CD14-positive monocyte (primary cell): Measurements from ENCODE around the gene PSTPIP1. TPM values are rescaled to one million over a fixed set of nuclear protein-coding genes. Genes with fewer than 3 reads are reported as not detected.

ENCODE experiments used
- DNase-seq, 3 donors: peaks; one replicate each; pipeline ENCODE4 v3.0.0-alpha.2; 2011 to 2022
- H2AFZ ChIP-seq: 2 replicates; pipeline ENCODE4 v1.6.0; 2012; ENCODE audit warnings: mild to moderate bottlenecking, low read depth, low read length, inconsistent platforms; ENCODE audit not compliant: insufficient read depth, poor library complexity, severe bottlenecking
- H3K27ac ChIP-seq, 2 donors: 1 replicate in 1 of 2; 2 replicates in 1 of 2; pipeline ENCODE4 v1.5.1; 2012 to 2013; ENCODE audit warnings: low read length in 2 of 2, control low read depth in 1 of 2, inconsistent platforms in 1 of 2, low read depth in 1 of 2, mild to moderate bottlenecking in 1 of 2
- H3K27me3 ChIP-seq, 2 donors: one replicate each; pipeline versions ENCODE4 v1.6.0 to v1.6.1; 2011 to 2013; ENCODE audit warnings: low read length in 2 of 2; ENCODE audit not compliant: control insufficient read depth in 2 of 2, insufficient read depth in 2 of 2
- H3K36me3 ChIP-seq, 2 donors: replicated peaks in 1 of 2; 1 replicate in 1 of 2; 2 replicates in 1 of 2; pipeline versions ENCODE4 v1.5.1 to v1.6.1; 2012 to 2013; ENCODE audit warnings: low read length in 2 of 2, control low read depth in 1 of 2, inconsistent platforms in 1 of 2, mild to moderate bottlenecking in 1 of 2; ENCODE audit not compliant: insufficient read depth in 2 of 2, control insufficient read depth in 1 of 2
- H3K4me1 ChIP-seq, 2 donors: 1 replicate in 1 of 2; 2 replicates in 1 of 2; pipeline versions ENCODE4 v1.5.1 to v1.6.1; 2012 to 2013; ENCODE audit warnings: low read length in 2 of 2, control low read depth in 1 of 2, inconsistent platforms in 1 of 2, mild to moderate bottlenecking in 1 of 2, moderate library complexity in 1 of 2; ENCODE audit not compliant: insufficient read depth in 2 of 2, control insufficient read depth in 1 of 2
- H3K4me2 ChIP-seq: replicated peaks from 2 replicates; pipeline ENCODE3; 2012; ENCODE audit warnings: low read length, moderate library complexity, mild to moderate bottlenecking; ENCODE audit not compliant: poor library complexity, severe bottlenecking; ENCODE audit errors: extremely low read depth
- H3K4me3 ChIP-seq, 3 experiments: fragments of 200-600 bp in 1 of 3; sonication (generic) in 1 of 3; replicated peaks in 1 of 3; 1 replicate in 2 of 3; 2 replicates in 1 of 3; pipeline ENCODE4 v1.5.1; 2011 to 2013; ENCODE audit warnings: low read length in 3 of 3, mild to moderate bottlenecking in 3 of 3, control low read depth in 2 of 3, low read depth in 2 of 3, inconsistent platforms in 1 of 3, moderate library complexity in 1 of 3
- H3K79me2 ChIP-seq: 2 replicates; pipeline ENCODE4 v1.6.0; 2012; ENCODE audit warnings: mild to moderate bottlenecking, control low read depth, inconsistent platforms, low read length, moderate library complexity; ENCODE audit not compliant: insufficient read depth
- H3K9ac ChIP-seq: 2 replicates; pipeline ENCODE4 v1.6.0; 2017; ENCODE audit warnings: low read length, mild to moderate bottlenecking; ENCODE audit not compliant: insufficient read depth, poor library complexity, severe bottlenecking
- H3K9me3 ChIP-seq, 2 donors: replicated peaks in 1 of 2; 1 replicate in 1 of 2; 2 replicates in 1 of 2; pipeline versions ENCODE4 v1.5.1 to v1.6.1; 2012 to 2013; ENCODE audit warnings: low read length in 2 of 2, control low read depth in 1 of 2; ENCODE audit not compliant: control insufficient read depth in 1 of 2, insufficient read depth in 1 of 2
- H4K20me1 ChIP-seq: 2 replicates; pipeline ENCODE4 v1.6.0; 2012; ENCODE audit warnings: mild to moderate bottlenecking, low read length, control low read depth, moderate library complexity; ENCODE audit not compliant: insufficient read depth
- H3K27ac Mint-ChIP-seq, 7 donors: one replicate each; pipeline ENCODE4 v1.8.0; 2020; ENCODE audit warnings: mild to moderate bottlenecking in 7 of 7, mixed read lengths in 7 of 7, moderate library complexity in 6 of 7, inconsistent platforms in 2 of 7
- H3K27me3 Mint-ChIP-seq, 3 donors: one replicate each; pipeline ENCODE4 v1.8.0; 2021 to 2022; ENCODE audit warnings: low read depth in 3 of 3, mild to moderate bottlenecking in 3 of 3, mixed read lengths in 3 of 3, moderate library complexity in 3 of 3, inconsistent platforms in 1 of 3
- H3K36me3 Mint-ChIP-seq, 2 donors: one replicate each; pipeline ENCODE4 v1.8.0; 2020; ENCODE audit warnings: mixed read lengths in 2 of 2, inconsistent platforms in 1 of 2, mild to moderate bottlenecking in 1 of 2
- H3K4me1 Mint-ChIP-seq: one replicate; pipeline ENCODE4 v1.8.0; 2020; ENCODE audit warnings: mild to moderate bottlenecking, mixed read lengths
- H3K4me3 Mint-ChIP-seq, 2 donors: one replicate each; pipeline ENCODE4 v1.8.0; 2020; ENCODE audit warnings: mild to moderate bottlenecking in 2 of 2, mixed read lengths in 2 of 2, moderate library complexity in 1 of 2
- H3K9me3 Mint-ChIP-seq, 7 donors: one replicate each; pipeline ENCODE4 v1.8.0; 2020 to 2022; ENCODE audit warnings: mixed read lengths in 7 of 7, mild to moderate bottlenecking in 6 of 7, moderate library complexity in 6 of 7, inconsistent platforms in 2 of 7
- WGBS: methylation state at CpG from one replicate; pipeline ENCODE4 v1.1.5; 2013; ENCODE audit warnings: missing lambda C conversion rate; ENCODE audit not compliant: insufficient coverage; 5-methylcytosine and 5-hydroxymethylcytosine counted together
- intact Hi-C, 2 donors: fragments of 100-400 bp; cut with micrococcal nuclease; formaldehyde crosslinking; loops; one replicate each; pipeline versions ENCODE4 v1.15.0 to v1.15.1; 2023
- polyA plus RNA-seq, 3 donors: library from polyadenylated mRNA; depleted of rRNA in 1 of 3; unstranded in 2 of 3; stranded (reverse) in 1 of 3; fragments of 300-500 nt in 2 of 3; fragments of >200 nt in 1 of 3; fragmentation: Illumina TruSeq in 2 of 3; gene quantifications; 1 replicate in 2 of 3; 2 replicates in 1 of 3; pipeline ENCODE4 v1.2.3, GENCODE V29; 2012 to 2021
- TF ChIP-seq, protein P1 (sequence below): fragments of 200-600 bp; IDR thresholded peaks from one replicate; pipeline ENCODE4 v1.8.0; 2022; ENCODE audit warnings: antibody characterized with exemption, mild to moderate bottlenecking

The PSTPIP1 gene
- polyA plus RNA-seq, 3 donors: 85.9 to 183 (median 86.8) TPM

GRCh38 chr15:76979996-76980520 is 14.9 kb upstream of the PSTPIP1 start:
- DNase-seq: no peak
- H3K79me2 ChIP-seq: peaks cover 4% of the 10 kb centered on the region
- H3K27me3 ChIP-seq: no peaks in the 10 kb centered on the region
- H3K4me2 ChIP-seq: no peak overlapping the region
- no peaks in the 10 kb centered on the region for H3K36me3 ChIP-seq
- no peaks in the 10 kb centered on the region for H3K9me3 ChIP-seq
- peaks cover 51 to 54% of the 10 kb centered on the region in 2 donors for H3K4me1 ChIP-seq
- H3K36me3 Mint-ChIP-seq: peaks cover 0 to 2% of the 10 kb centered on the region in 2 donors
- intact Hi-C loops: loop anchor here in 1 of 2 donors (10.0 kb wide), 1 partner anchor 85 kb away; no protein-coding TSS in a partner anchor
- no peak overlapping the region for H2AFZ ChIP-seq
- no peak overlapping the region for H3K4me3 ChIP-seq
- H3K27ac ChIP-seq: no peak overlapping the region
- no peaks in the 10 kb centered on the region for H3K27me3 Mint-ChIP-seq
- H3K9ac ChIP-seq: no peak overlapping the region
- H3K4me1 Mint-ChIP-seq: peaks cover 46% of the 10 kb centered on the region
- H3K4me3 Mint-ChIP-seq: no peak overlapping the region
- H4K20me1 ChIP-seq: no peaks in the 10 kb centered on the region
- 100% methylated on average over 6 of the region's 7 CpGs for WGBS
- peaks cover 0 to 2% (median 0%) of the 10 kb centered on the region in 7 donors for H3K9me3 Mint-ChIP-seq
- TF ChIP-seq, protein P1, sequence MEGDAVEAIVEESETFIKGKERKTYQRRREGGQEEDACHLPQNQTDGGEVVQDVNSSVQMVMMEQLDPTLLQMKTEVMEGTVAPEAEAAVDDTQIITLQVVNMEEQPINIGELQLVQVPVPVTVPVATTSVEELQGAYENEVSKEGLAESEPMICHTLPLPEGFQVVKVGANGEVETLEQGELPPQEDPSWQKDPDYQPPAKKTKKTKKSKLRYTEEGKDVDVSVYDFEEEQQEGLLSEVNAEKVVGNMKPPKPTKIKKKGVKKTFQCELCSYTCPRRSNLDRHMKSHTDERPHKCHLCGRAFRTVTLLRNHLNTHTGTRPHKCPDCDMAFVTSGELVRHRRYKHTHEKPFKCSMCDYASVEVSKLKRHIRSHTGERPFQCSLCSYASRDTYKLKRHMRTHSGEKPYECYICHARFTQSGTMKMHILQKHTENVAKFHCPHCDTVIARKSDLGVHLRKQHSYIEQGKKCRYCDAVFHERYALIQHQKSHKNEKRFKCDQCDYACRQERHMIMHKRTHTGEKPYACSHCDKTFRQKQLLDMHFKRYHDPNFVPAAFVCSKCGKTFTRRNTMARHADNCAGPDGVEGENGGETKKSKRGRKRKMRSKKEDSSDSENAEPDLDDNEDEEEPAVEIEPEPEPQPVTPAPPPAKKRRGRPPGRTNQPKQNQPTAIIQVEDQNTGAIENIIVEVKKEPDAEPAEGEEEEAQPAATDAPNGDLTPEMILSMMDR: no peak
- H3K27ac Mint-ChIP-seq: no peak overlapping the region

DNA sequence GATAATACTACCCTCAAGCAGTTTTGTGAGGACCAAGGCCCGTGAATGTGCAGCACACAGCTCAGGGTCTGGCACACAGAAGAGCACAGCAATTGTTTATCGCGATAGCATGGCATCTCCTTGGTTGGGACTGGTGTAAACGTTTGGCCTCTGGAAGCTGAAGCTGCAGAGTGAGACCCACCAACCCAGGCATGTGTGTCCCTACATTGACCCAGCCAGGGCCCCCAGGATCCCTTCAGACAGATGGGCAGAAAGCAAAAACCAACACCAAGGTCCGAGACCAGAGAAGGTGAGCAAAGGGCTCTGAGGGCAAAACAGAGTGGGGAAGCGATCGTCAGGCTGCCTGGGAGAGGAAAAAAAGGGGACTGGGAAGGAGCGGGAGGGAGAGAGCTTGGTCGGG is 12.6 kb upstream of the PSTPIP1 start:
- Histone ChIP-seq H3K4me2 (peak overlapping the region; percentile 20), H3K4me1 (peaks cover 59% of the 10 kb centered on the region in 2 donors), H3K27ac (peak overlapping the region; percentile 77 to 90), H3K27me3 (no peaks in the 10 kb centered on the region), H3K9ac (no peak overlapping the region), H3K4me3 (peak overlapping the region in 1 of 3 experiments; percentile 11), H2AFZ (peak overlapping the region; percentile 60), H4K20me1 (no peaks in the 10 kb centered on the region), H3K9me3 (no peaks in the 10 kb centered on the region), H3K36me3 (no peaks in the 10 kb centered on the region), H3K79me2 (peaks cover 9% of the 10 kb centered on the region)
- H3K27me3 Mint-ChIP-seq: no peaks in the 10 kb centered on the region
- peaks cover 53% of the 10 kb centered on the region for H3K4me1 Mint-ChIP-seq
- DNase-seq: no peak
- H3K27ac Mint-ChIP-seq: peak overlapping the region; percentile 89 to 97 (median 94)
- H3K36me3 Mint-ChIP-seq: peaks cover 0 to 2% of the 10 kb centered on the region in 2 donors
- 84% methylated on average over 9 of the region's 9 CpGs for WGBS
- H3K4me3 Mint-ChIP-seq: peak overlapping the region in 1 of 2 donors; percentile 13
- intact Hi-C loops: loop anchor here in 1 of 2 donors (10.0 kb wide), 1 partner anchor 82 kb away; no protein-coding TSS in a partner anchor
- TF ChIP-seq, protein P1: no peak
- H3K9me3 Mint-ChIP-seq: peaks cover 0 to 1% (median 0%) of the 10 kb centered on the region in 7 donors
